IMR-90 (cell line): ENCODE data around the gene TM7SF2. TPM values are rescaled to one million over a fixed set of nuclear protein-coding genes. Genes with fewer than 3 reads are reported as not detected.

Experiments used
- ATAC-seq: fragments of 200-7000 bp; cut with Tn5 transposase; 2 replicates; pipeline ENCODE4 v1.9.1; 2020; ENCODE audit warnings: low read depth, mild to moderate bottlenecking, moderate library complexity
- BruUV-seq: library from RNA; stranded (reverse); fragments of 400-500 nt; replicated peaks from 2 replicates; lab custom pipeline; 2021; lab: Mats Ljungman, UMichigan
- CTCF ChIA-PET: fragments of 300-600 bp; formaldehyde crosslinking; extraction: SDS; loops from one replicate; lab custom pipeline; 2021; ENCODE audit warnings: antibody characterized with exemption; lab: Yijun Ruan, JAX
- POLR2A ChIA-PET: fragments of 300-600 bp; sonication (Branson Sonifier 250); formaldehyde crosslinking; loops from one replicate; lab custom pipeline; 2022; ENCODE audit warnings: antibody characterized with exemption; ENCODE audit not compliant: unreplicated experiment; lab: Charles Lee
- DNase-seq: peaks from one replicate; pipeline ENCODE4 v3.0.0; 2013
- H2AFZ ChIP-seq: replicated peaks from 2 replicates; pipeline ENCODE3; 2013; ENCODE audit warnings: low read length, mild to moderate bottlenecking; ENCODE audit not compliant: poor library complexity
- H2AK5ac ChIP-seq: 2 replicates; pipeline ENCODE4 v1.6.1; 2013; ENCODE audit warnings: low read depth, low read length, inconsistent platforms
- H2AK9ac ChIP-seq: replicated peaks from 2 replicates; pipeline ENCODE3; 2013; ENCODE audit warnings: mild to moderate bottlenecking, low read depth, low read length, moderate library complexity; ENCODE audit not compliant: poor library complexity
- H2BK120ac ChIP-seq: 2 replicates; pipeline ENCODE4 v1.6.1; 2013; ENCODE audit warnings: low read depth, low read length, inconsistent platforms
- H2BK15ac ChIP-seq: 3 replicates; pipeline ENCODE4 v1.6.1; 2013; ENCODE audit warnings: low read depth, low read length, inconsistent platforms
- H2BK20ac ChIP-seq: 2 replicates; pipeline ENCODE4 v1.6.1; 2013; ENCODE audit warnings: low read depth, mild to moderate bottlenecking, inconsistent platforms, low read length, moderate library complexity
- H2BK5ac ChIP-seq: 2 replicates; pipeline ENCODE4 v1.6.1; 2013; ENCODE audit warnings: mild to moderate bottlenecking, low read depth, low read length, inconsistent platforms; ENCODE audit not compliant: poor library complexity, severe bottlenecking
- H3K14ac ChIP-seq: replicated peaks from 2 replicates; pipeline ENCODE4 v1.6.1; 2013; ENCODE audit warnings: low read depth, low read length, inconsistent platforms
- H3K18ac ChIP-seq: 2 replicates; pipeline ENCODE4 v1.6.1; 2013; ENCODE audit warnings: low read depth, low read length, control low read depth
- H3K23ac ChIP-seq: 2 replicates; pipeline ENCODE4 v1.6.1; 2013; ENCODE audit warnings: low read depth, low read length, inconsistent platforms
- H3K27ac ChIP-seq: 2 replicates; pipeline ENCODE4 v1.5.1; 2013; ENCODE audit warnings: mild to moderate bottlenecking, control low read depth, low read length; ENCODE audit not compliant: insufficient read depth
- H3K27me3 ChIP-seq: 2 replicates; pipeline ENCODE4 v1.6.1; 2013; ENCODE audit warnings: low read length; ENCODE audit not compliant: control insufficient read depth, insufficient read depth
- H3K36me3 ChIP-seq: 2 replicates; pipeline ENCODE4 v1.6.1; 2013; ENCODE audit warnings: low read length, mixed read lengths; ENCODE audit not compliant: control insufficient read depth, insufficient read depth
- H3K4ac ChIP-seq: 2 replicates; pipeline ENCODE4 v1.6.1; 2013; ENCODE audit warnings: low read depth, low read length, inconsistent platforms
- H3K4me1 ChIP-seq: 2 replicates; pipeline ENCODE4 v1.6.1; 2013; ENCODE audit warnings: low read length, mixed read lengths; ENCODE audit not compliant: control insufficient read depth, insufficient read depth
- H3K4me2 ChIP-seq: 2 replicates; pipeline ENCODE4 v1.6.1; 2013; ENCODE audit warnings: low read depth, mild to moderate bottlenecking, control low read depth, low read length, moderate library complexity
- H3K4me3 ChIP-seq: 2 replicates; pipeline ENCODE4 v1.5.1; 2013; ENCODE audit warnings: low read depth, mild to moderate bottlenecking, control low read depth, low read length, moderate library complexity; ENCODE audit not compliant: insufficient read depth
- H3K56ac ChIP-seq: 2 replicates; pipeline ENCODE4 v1.6.1; 2013; ENCODE audit warnings: low read length, inconsistent platforms; ENCODE audit not compliant: insufficient read depth; ENCODE audit errors: extremely low read depth
- H3K79me1 ChIP-seq, 2 experiments: 2 replicates each; pipeline ENCODE4 v1.6.1; 2013; ENCODE audit warnings: low read length in 2 of 2, inconsistent platforms in 1 of 2, low read depth in 1 of 2
- H3K9ac ChIP-seq: 2 replicates; pipeline ENCODE4 v1.6.1; 2013; ENCODE audit warnings: low read depth, low read length, control low read depth
- H3K9me1 ChIP-seq: 2 replicates; pipeline ENCODE4 v1.6.1; 2013; ENCODE audit warnings: low read length, inconsistent platforms; ENCODE audit not compliant: insufficient read depth
- H3K9me3 ChIP-seq: 2 replicates; pipeline ENCODE4 v1.6.1; 2013; ENCODE audit warnings: low read length; ENCODE audit not compliant: control insufficient read depth, insufficient read depth
- H4K20me1 ChIP-seq: 2 replicates; pipeline ENCODE4 v1.6.1; 2013; ENCODE audit warnings: low read length, inconsistent platforms; ENCODE audit not compliant: insufficient read depth
- H4K5ac ChIP-seq: 2 replicates; pipeline ENCODE4 v1.6.1; 2013; ENCODE audit warnings: mild to moderate bottlenecking, low read depth, low read length, control low read depth
- H4K8ac ChIP-seq, 2 experiments: 2 replicates each; pipeline ENCODE4 v1.6.1; 2013; ENCODE audit warnings: low read depth in 2 of 2, low read length in 2 of 2, control low read depth in 1 of 2, inconsistent platforms in 1 of 2
- H4K91ac ChIP-seq: 2 replicates; pipeline ENCODE4 v1.6.1; 2013; ENCODE audit warnings: low read depth, low read length, inconsistent platforms; ENCODE audit not compliant: insufficient read depth
- BHLHE40 ChIP-seq: fragments of 150-350 bp; IDR thresholded peaks from 2 replicates; pipeline ENCODE4 v1.6.1; 2016; ENCODE audit warnings: mild to moderate bottlenecking, low read depth, low read length
- CEBPB ChIP-seq: IDR thresholded peaks from 2 replicates; pipeline ENCODE4 v1.6.1; 2012; ENCODE audit warnings: low read depth, low read length, improper control_type of control experiment
- CHD1 ChIP-seq: IDR thresholded peaks from 2 replicates; pipeline ENCODE4 v1.6.1; 2012; ENCODE audit warnings: low read depth, low read length, improper control_type of control experiment
- FOS ChIP-seq: fragments of 150-350 bp; IDR thresholded peaks from 2 replicates; pipeline ENCODE4 v1.6.1; 2016; ENCODE audit warnings: low read depth, low read length
- MAZ ChIP-seq: IDR thresholded peaks from 2 replicates; pipeline ENCODE4 v1.6.1; 2012; ENCODE audit warnings: low read depth, mild to moderate bottlenecking, low read length, improper control_type of control experiment, moderate library complexity, borderline replicate concordance
- NFE2L2 ChIP-seq: fragments of 150-350 bp; IDR thresholded peaks from 2 replicates; pipeline ENCODE4 v1.6.1; 2016; ENCODE audit warnings: low read depth, mild to moderate bottlenecking, low read length
- RAD21 ChIP-seq: IDR thresholded peaks from 2 replicates; pipeline ENCODE4 v1.6.1; 2012; ENCODE audit warnings: low read length, improper control_type of control experiment
- RCOR1 ChIP-seq: IDR thresholded peaks from 2 replicates; pipeline ENCODE4 v1.6.1; 2012; ENCODE audit warnings: mild to moderate bottlenecking, low read length, improper control_type of control experiment; ENCODE audit not compliant: insufficient replicate concordance
- RFX5 ChIP-seq: IDR thresholded peaks from 2 replicates; pipeline ENCODE4 v1.8.0; 2012; ENCODE audit warnings: low read depth, mild to moderate bottlenecking, low read length, moderate library complexity
- SMC3 ChIP-seq: fragments of 150-350 bp; IDR thresholded peaks from 2 replicates; pipeline ENCODE4 v1.6.1; 2016; ENCODE audit warnings: low read depth, mild to moderate bottlenecking, antibody characterized with exemption, low read length, moderate library complexity
- WGBS, 2 experiments: methylation state at CpG; one replicate each; pipeline versions ENCODE4 v1.1.5 to v1.1.7; 2013; ENCODE audit warnings: missing lambda C conversion rate in 2 of 2; ENCODE audit not compliant: insufficient read length in 1 of 2; ENCODE audit errors: extremely low coverage in 2 of 2; 5-methylcytosine and 5-hydroxymethylcytosine counted together
- dilution Hi-C: fragments of 300-500 bp; cut with HindIII; formaldehyde crosslinking; loops from one replicate; pipeline ENCODE4 v1.14.3; 2018; ENCODE audit warnings: low sequenced_read_pairs; ENCODE audit not compliant: unreplicated experiment
- in situ Hi-C: fragments of 300-500 bp; cut with MboI; formaldehyde crosslinking; loops from 3 replicates; pipeline ENCODE4 v1.14.3; 2019; ENCODE audit warnings: low sequenced_read_pairs, inconsistent platforms, mixed read lengths
- intact Hi-C: fragments of 100-400 bp; cut with micrococcal nuclease; formaldehyde crosslinking; loops from 2 replicates; pipeline ENCODE4 v1.10.0; 2022
- polyA plus RNA-seq, 3 experiments: library from polyadenylated mRNA; depleted of rRNA; stranded (reverse); fragments of >200 nt; gene quantifications; 2 replicates each; pipeline ENCODE4 v1.2.3, GENCODE V29; 2012; ENCODE audit warnings: low replicate concordance in 1 of 3
- total RNA-seq: library from RNA; depleted of rRNA; stranded (reverse); fragments of >200 nt; gene quantifications from 2 replicates; pipeline ENCODE4 v1.2.3, GENCODE V29; 2012
- TF ChIP-seq, protein P1 (sequence below): fragments of 150-350 bp; IDR thresholded peaks from 2 replicates; pipeline ENCODE4 v1.6.1; 2016; ENCODE audit warnings: low read depth, mild to moderate bottlenecking, low read length, moderate library complexity, borderline replicate concordance
- TF ChIP-seq, protein P2 (sequence below): conservative IDR thresholded peaks from 2 replicates; pipeline ENCODE4 v1.5.1; 2012; ENCODE audit warnings: mild to moderate bottlenecking, low read depth, low read length, improper control_type of control experiment
- TF ChIP-seq, protein P3 (sequence below): fragments of 150-350 bp; IDR thresholded peaks from 2 replicates; pipeline ENCODE4 v1.6.1; 2017; ENCODE audit warnings: mild to moderate bottlenecking, antibody characterized with exemption, low read length, low read depth

The TM7SF2 gene
- total and polyA plus RNA-seq, 2 of the 4 experiments (the other 2 are of a cell fraction) = 5.7 to 7.6 TPM

DNA sequence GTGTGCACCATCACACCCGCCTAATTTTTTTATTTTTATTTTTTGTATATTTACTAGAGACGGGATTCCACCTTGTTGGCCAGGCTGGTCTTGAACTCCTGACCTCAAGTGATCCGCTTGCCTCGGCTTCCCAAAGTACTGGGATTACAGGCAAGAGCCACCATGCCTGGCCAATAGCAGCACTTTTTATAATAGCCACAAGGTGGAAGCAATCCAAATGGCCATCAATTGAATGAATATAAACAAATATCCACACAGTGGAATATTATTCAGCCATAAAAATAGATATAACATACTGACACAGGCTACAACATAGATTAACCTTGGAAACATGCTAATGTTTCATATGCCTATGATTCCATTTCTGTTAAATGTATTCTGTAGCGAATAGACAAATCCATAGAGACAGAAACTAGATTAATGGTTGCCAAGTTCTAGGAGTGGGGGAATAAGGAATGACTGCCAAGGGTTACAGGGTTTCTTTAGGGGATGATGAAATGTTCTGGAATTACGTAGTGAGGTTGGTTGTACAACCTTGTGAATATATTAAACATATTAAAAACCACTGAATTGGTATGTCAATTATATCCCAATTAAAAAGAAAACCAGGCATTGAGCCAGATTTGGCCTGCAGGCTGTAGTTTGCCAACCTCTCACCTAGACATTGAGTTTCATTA lies 10.9 kb upstream of the TM7SF2 start:
- Histone ChIP-seq H2BK15ac (no peak overlapping the region), H3K9me3 (no peaks in the 10 kb centered on the region), H3K4me1 (peaks cover 4% of the 10 kb centered on the region), H3K9me1 (peaks cover 11% of the 10 kb centered on the region), H2BK20ac (no peak overlapping the region), H3K4me2 (no peak overlapping the region), H2AK5ac (no peak overlapping the region), H3K4ac (no peak overlapping the region), H2BK5ac (no peak overlapping the region), H3K27me3 (no peaks in the 10 kb centered on the region), H3K36me3 (peaks cover 5% of the 10 kb centered on the region), H4K91ac (no peak overlapping the region), H3K56ac (no peak overlapping the region), H4K8ac (no peak overlapping the region), H4K5ac (no peak overlapping the region), H3K23ac (no peak overlapping the region), H3K4me3 (no peak overlapping the region), H2BK120ac (no peak overlapping the region), H3K9ac (no peak overlapping the region), H3K79me1 (peaks cover 23 to 56% of the 10 kb centered on the region in 2 experiments), H4K20me1 (peaks cover 3% of the 10 kb centered on the region; the same call in 1 of the 2 replicates), H3K18ac (no peak overlapping the region), H3K14ac (no peak overlapping the region), H2AK9ac (no peak overlapping the region), H2AFZ (no peak overlapping the region), H3K27ac (no peak overlapping the region)
- dilution Hi-C loops (no loop called here), in situ Hi-C loops (no loop called here), intact Hi-C loops (no loop called here)
- no peak for DNase-seq
- no peak for ATAC-seq
- no peak for TF ChIP-seq SMC3
- no peak for TF ChIP-seq MAZ
- TF ChIP-seq BHLHE40 = no peak
- TF ChIP-seq, protein P1, sequence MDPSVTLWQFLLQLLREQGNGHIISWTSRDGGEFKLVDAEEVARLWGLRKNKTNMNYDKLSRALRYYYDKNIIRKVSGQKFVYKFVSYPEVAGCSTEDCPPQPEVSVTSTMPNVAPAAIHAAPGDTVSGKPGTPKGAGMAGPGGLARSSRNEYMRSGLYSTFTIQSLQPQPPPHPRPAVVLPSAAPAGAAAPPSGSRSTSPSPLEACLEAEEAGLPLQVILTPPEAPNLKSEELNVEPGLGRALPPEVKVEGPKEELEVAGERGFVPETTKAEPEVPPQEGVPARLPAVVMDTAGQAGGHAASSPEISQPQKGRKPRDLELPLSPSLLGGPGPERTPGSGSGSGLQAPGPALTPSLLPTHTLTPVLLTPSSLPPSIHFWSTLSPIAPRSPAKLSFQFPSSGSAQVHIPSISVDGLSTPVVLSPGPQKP = no peak
- no peak for TF ChIP-seq CHD1
- TF ChIP-seq RFX5 = no peak
- TF ChIP-seq RCOR1 = no peak
- TF ChIP-seq CEBPB = no peak
- TF ChIP-seq RAD21 = no peak
- TF ChIP-seq NFE2L2 = no peak
- TF ChIP-seq, protein P2, sequence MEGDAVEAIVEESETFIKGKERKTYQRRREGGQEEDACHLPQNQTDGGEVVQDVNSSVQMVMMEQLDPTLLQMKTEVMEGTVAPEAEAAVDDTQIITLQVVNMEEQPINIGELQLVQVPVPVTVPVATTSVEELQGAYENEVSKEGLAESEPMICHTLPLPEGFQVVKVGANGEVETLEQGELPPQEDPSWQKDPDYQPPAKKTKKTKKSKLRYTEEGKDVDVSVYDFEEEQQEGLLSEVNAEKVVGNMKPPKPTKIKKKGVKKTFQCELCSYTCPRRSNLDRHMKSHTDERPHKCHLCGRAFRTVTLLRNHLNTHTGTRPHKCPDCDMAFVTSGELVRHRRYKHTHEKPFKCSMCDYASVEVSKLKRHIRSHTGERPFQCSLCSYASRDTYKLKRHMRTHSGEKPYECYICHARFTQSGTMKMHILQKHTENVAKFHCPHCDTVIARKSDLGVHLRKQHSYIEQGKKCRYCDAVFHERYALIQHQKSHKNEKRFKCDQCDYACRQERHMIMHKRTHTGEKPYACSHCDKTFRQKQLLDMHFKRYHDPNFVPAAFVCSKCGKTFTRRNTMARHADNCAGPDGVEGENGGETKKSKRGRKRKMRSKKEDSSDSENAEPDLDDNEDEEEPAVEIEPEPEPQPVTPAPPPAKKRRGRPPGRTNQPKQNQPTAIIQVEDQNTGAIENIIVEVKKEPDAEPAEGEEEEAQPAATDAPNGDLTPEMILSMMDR = no peak
- TF ChIP-seq FOS = no peak
- TF ChIP-seq, protein P3, sequence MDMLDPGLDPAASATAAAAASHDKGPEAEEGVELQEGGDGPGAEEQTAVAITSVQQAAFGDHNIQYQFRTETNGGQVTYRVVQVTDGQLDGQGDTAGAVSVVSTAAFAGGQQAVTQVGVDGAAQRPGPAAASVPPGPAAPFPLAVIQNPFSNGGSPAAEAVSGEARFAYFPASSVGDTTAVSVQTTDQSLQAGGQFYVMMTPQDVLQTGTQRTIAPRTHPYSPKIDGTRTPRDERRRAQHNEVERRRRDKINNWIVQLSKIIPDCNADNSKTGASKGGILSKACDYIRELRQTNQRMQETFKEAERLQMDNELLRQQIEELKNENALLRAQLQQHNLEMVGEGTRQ = no peak
- ChIA-PET CTCF (interaction anchor here (3.9 kb wide), 1 partner anchor 11 kb away, joined by 15 read pairs; the partner anchor contains the start of gene TM7SF2), POLR2A (no interaction called here)
- BruUV-seq = no TSS peak
- WGBS, 2 experiments = no CpG with 5 or more reads among the region's 6 CpGs
